SK-N-SH treated with all-trans-retinoic acid at 6 μM for 48 hours (cell line): ENCODE data around the gene EPHB3.

Experiments
- RARB ChIP-seq: fragments of 250-450 bp; sonication (Bioruptor Pico); IDR thresholded peaks from 2 replicates; pipeline ENCODE4 v1.8.0; 2021; ENCODE audit warnings: mild to moderate bottlenecking, moderate library complexity
- ZFP3 ChIP-seq: fragments of 250-450 bp; sonication (Bioruptor Pico); IDR thresholded peaks from 2 replicates; pipeline ENCODE4 v1.5.0; 2020; ENCODE audit warnings: mild to moderate bottlenecking, moderate library complexity
- TF ChIP-seq, protein P1 (sequence below): fragments of 250-450 bp; sonication (Bioruptor Pico); IDR thresholded peaks from 2 replicates; pipeline ENCODE4 v1.8.0; 2020; ENCODE audit warnings: mild to moderate bottlenecking, moderate library complexity, borderline replicate concordance

DNA sequence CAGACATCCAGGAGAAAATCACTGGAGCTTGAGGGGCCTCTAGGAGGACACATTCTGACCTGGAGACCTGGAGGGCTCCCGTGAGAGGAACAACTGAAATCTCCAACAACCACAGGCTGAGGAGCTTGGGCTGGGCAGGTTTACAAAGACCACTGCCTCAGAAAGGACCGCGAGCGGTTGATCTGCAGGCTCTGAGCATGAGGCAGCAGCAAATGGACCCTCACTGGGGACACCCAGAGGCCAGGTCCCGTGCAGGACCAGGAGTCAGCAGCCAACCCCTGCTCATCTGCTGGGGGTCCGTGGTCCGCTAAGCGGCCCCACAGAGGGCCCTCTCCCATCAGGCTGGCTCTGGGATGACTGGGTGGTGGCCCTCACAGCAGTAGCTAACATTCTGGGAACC, 10.5 kb upstream of the EPHB3 start:
- TF ChIP-seq, protein P1, sequence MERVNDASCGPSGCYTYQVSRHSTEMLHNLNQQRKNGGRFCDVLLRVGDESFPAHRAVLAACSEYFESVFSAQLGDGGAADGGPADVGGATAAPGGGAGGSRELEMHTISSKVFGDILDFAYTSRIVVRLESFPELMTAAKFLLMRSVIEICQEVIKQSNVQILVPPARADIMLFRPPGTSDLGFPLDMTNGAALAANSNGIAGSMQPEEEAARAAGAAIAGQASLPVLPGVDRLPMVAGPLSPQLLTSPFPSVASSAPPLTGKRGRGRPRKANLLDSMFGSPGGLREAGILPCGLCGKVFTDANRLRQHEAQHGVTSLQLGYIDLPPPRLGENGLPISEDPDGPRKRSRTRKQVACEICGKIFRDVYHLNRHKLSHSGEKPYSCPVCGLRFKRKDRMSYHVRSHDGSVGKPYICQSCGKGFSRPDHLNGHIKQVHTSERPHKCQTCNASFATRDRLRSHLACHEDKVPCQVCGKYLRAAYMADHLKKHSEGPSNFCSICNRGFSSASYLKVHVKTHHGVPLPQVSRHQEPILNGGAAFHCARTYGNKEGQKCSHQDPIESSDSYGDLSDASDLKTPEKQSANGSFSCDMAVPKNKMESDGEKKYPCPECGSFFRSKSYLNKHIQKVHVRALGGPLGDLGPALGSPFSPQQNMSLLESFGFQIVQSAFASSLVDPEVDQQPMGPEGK: no peak
- TF ChIP-seq ZFP3 (no peak), RARB (no peak)
